Neural cell (in vitro differentiated cells): Measurements from ENCODE around the gene FRMD4B. TPM values are rescaled to one million over a fixed set of nuclear protein-coding genes. Genes with fewer than 3 reads are reported as not detected.

ENCODE experiments used
- H2AFZ ChIP-seq: fragments of 200-600, 300-800 bp; sonication (generic), shearing (Covaris generic); 2 replicates; pipeline ENCODE4 v1.6.0; 2014; ENCODE audit warnings: low read depth, mild to moderate bottlenecking, antibody characterized with exemption, low read length, moderate library complexity
- H3F3A ChIP-seq: fragments of 200-600 bp; shearing (Covaris generic); 2 replicates; pipeline ENCODE4 v1.6.1; 2016; ENCODE audit warnings: mild to moderate bottlenecking, moderate library complexity, mixed read lengths, antibody characterized with exemption, low read length; ENCODE audit not compliant: insufficient read depth, poor library complexity, severe bottlenecking
- H3K27ac ChIP-seq: fragments of 200-600, 300-800 bp; sonication (generic), shearing (Covaris generic); 2 replicates; pipeline ENCODE4 v1.5.1; 2014; ENCODE audit warnings: mild to moderate bottlenecking, low read length, moderate library complexity
- H3K27me3 ChIP-seq: fragments of 300-800, 200-600 bp; sonication (generic), shearing (Covaris generic); 2 replicates; pipeline ENCODE4 v1.6.0; 2014; ENCODE audit warnings: mild to moderate bottlenecking, low read depth, low read length, moderate library complexity; ENCODE audit not compliant: insufficient read depth
- H3K36me3 ChIP-seq: fragments of 300-800, 200-600 bp; sonication (generic), shearing (Covaris generic); 2 replicates; pipeline ENCODE4 v1.5.1; 2014; ENCODE audit warnings: mild to moderate bottlenecking, antibody characterized with exemption, low read length, moderate library complexity; ENCODE audit not compliant: insufficient read depth
- H3K4me2 ChIP-seq: fragments of 300-800, 200-600 bp; sonication (generic), shearing (Covaris generic); 2 replicates; pipeline ENCODE4 v1.6.0; 2014; ENCODE audit warnings: mild to moderate bottlenecking, low read length
- H3K4me3 ChIP-seq: fragments of 300-800, 200-600 bp; sonication (generic), shearing (Covaris generic); 2 replicates; pipeline ENCODE4 v1.5.1; 2014; ENCODE audit warnings: mild to moderate bottlenecking, low read length, moderate library complexity
- H3K79me2 ChIP-seq: fragments of 200-600 bp; shearing (Covaris generic); replicated peaks from 2 replicates; pipeline ENCODE4 v1.6.0; 2014; ENCODE audit warnings: mild to moderate bottlenecking, low read length, moderate library complexity; ENCODE audit not compliant: insufficient read depth
- H3K9ac ChIP-seq: fragments of 300-800, 200-600 bp; sonication (generic), shearing (Covaris generic); 2 replicates; pipeline ENCODE4 v1.6.1; 2016; ENCODE audit warnings: mild to moderate bottlenecking, low read length, mixed read lengths
- H3K9me2 ChIP-seq: fragments of 200-600 bp; shearing (Covaris generic); 2 replicates; pipeline ENCODE4 v1.6.1; 2016; ENCODE audit warnings: mild to moderate bottlenecking, low read length, mixed read lengths; ENCODE audit not compliant: insufficient read depth
- H3K9me3 ChIP-seq: fragments of 200-600, 300-800 bp; sonication (generic), shearing (Covaris generic); 2 replicates; pipeline ENCODE4 v1.6.1; 2016; ENCODE audit warnings: mild to moderate bottlenecking, mixed run types, low read length, moderate library complexity, mixed read lengths
- H4K20me1 ChIP-seq: fragments of 200-600 bp; shearing (Covaris generic); 2 replicates; pipeline ENCODE4 v1.6.1; 2016; ENCODE audit warnings: mild to moderate bottlenecking, mixed run types; ENCODE audit not compliant: insufficient read depth
- CTCF ChIP-seq: fragments of 450-650 bp; IDR thresholded peaks from 2 replicates; pipeline ENCODE4 v1.5.1; 2014; ENCODE audit warnings: antibody characterized with exemption, mild to moderate bottlenecking, moderate library complexity; ENCODE audit not compliant: poor library complexity, severe bottlenecking
- EP300 ChIP-seq: fragments of 450-650 bp; conservative IDR thresholded peaks from 2 replicates; pipeline ENCODE4 v1.6.1; 2014; ENCODE audit warnings: antibody characterized with exemption, mild to moderate bottlenecking, moderate library complexity; ENCODE audit not compliant: poor library complexity, severe bottlenecking
- EZH2 ChIP-seq: fragments of 200-600, 300-800 bp; shearing (Covaris generic), sonication (generic); IDR thresholded peaks from 2 replicates; pipeline ENCODE4 v1.6.1; 2014; ENCODE audit warnings: antibody characterized with exemption, low read length, borderline replicate concordance, mild to moderate bottlenecking; ENCODE audit not compliant: insufficient read depth, poor library complexity, severe bottlenecking
- MXI1 ChIP-seq: fragments of 450-650 bp; conservative IDR thresholded peaks from 2 replicates; pipeline ENCODE4 v1.6.1; 2014; ENCODE audit warnings: antibody characterized with exemption, mild to moderate bottlenecking; ENCODE audit not compliant: poor library complexity, severe bottlenecking
- POLR2AphosphoS5 ChIP-seq: IDR thresholded peaks from 2 replicates; pipeline ENCODE4 v1.6.1; 2012
- RAD21 ChIP-seq: fragments of 450-650 bp; conservative IDR thresholded peaks from 2 replicates; pipeline ENCODE4 v1.6.1; 2014; ENCODE audit warnings: antibody characterized with exemption, mild to moderate bottlenecking, moderate library complexity
- REST ChIP-seq: IDR thresholded peaks from 2 replicates; pipeline ENCODE4 v1.6.1; 2012; ENCODE audit warnings: borderline replicate concordance
- SMC3 ChIP-seq: fragments of 450-650 bp; conservative IDR thresholded peaks from 2 replicates; pipeline ENCODE4 v1.6.1; 2014; ENCODE audit warnings: antibody characterized with exemption, mild to moderate bottlenecking, moderate library complexity; ENCODE audit not compliant: poor library complexity
- TAF1 ChIP-seq: IDR thresholded peaks from 2 replicates; pipeline ENCODE4 v1.6.1; 2012; ENCODE audit warnings: low read depth
- polyA plus RNA-seq: library from polyadenylated mRNA; depleted of rRNA; stranded (reverse); fragments of >200 nt; gene quantifications from 2 replicates; pipeline ENCODE4 v1.2.3, GENCODE V29; 2014

The FRMD4B gene
- polyA plus RNA-seq, 1 donor from 2014 or later, result 6.2 TPM

GRCh38 chr3:69260216-69260787 lies 125.6 kb downstream of the FRMD4B start:
- Histone ChIP-seq H3F3A (no peaks in the 10 kb centered on the region), H3K9me3 (no peaks in the 10 kb centered on the region), H2AFZ (no peak overlapping the region), H3K27ac (no peak overlapping the region), H3K4me2 (no peak overlapping the region), H3K79me2 (no peaks in the 10 kb centered on the region), H3K4me3 (no peak overlapping the region), H4K20me1 (no peaks in the 10 kb centered on the region), H3K9ac (no peak overlapping the region), H3K9me2 (no peaks in the 10 kb centered on the region), H3K27me3 (no peaks in the 10 kb centered on the region), H3K36me3 (no peaks in the 10 kb centered on the region)
- no peak for TF ChIP-seq MXI1
- no peak for TF ChIP-seq TAF1

GRCh38 chr3:69259125-69259524 lies 126.8 kb downstream of the FRMD4B start:
- Histone ChIP-seq H3K9ac (no peak overlapping the region), H3K4me3 (no peak overlapping the region), H3K9me2 (no peaks in the 10 kb centered on the region), H3K36me3 (no peaks in the 10 kb centered on the region), H3K4me2 (no peak overlapping the region), H3K27me3 (no peaks in the 10 kb centered on the region), H3K9me3 (no peaks in the 10 kb centered on the region), H3K27ac (no peak overlapping the region), H3F3A (no peaks in the 10 kb centered on the region), H2AFZ (no peak overlapping the region), H4K20me1 (no peaks in the 10 kb centered on the region), H3K79me2 (no peaks in the 10 kb centered on the region)
- TF ChIP-seq SMC3, result no peak
- TF ChIP-seq CTCF, result no peak
- no peak for TF ChIP-seq MXI1
- TF ChIP-seq EZH2, result no peak
- TF ChIP-seq POLR2AphosphoS5, result no peak
- no peak for TF ChIP-seq TAF1
- TF ChIP-seq EP300, result no peak
- TF ChIP-seq RAD21, result no peak
- no peak for TF ChIP-seq REST
